Measurements from ENCODE around the gene ARMH4.

DNA sequence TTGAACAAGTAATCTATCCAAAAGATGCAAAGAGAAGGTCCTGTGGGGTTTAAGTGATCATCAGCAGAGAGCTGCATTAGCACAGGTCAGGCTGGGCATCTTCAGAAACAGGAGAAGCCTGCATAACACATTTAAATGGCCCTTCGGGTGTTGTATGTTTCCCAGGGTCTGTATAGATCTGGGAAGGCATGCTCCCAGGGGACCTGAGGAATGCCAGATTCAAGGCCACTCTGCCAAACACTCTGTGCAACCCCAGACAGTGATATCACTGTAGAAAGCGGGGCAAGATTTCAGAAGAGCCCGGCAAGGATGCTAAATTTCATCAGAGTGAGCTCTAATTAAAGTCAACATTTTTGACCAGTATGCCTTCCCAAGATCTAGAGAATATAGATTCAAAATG lies 92.9 kb downstream of the ARMH4 start:
- no peak for TF ChIP-seq POLR2A (IDR thresholded peaks at IDR 0.05)
- TF ChIP-seq CTCF (IDR thresholded peaks at IDR 0.05), result no peak
